GM04504 (cell line): Measurements from ENCODE around the gene INPP4A.

Experiments used
- DNase-seq: peaks from one replicate; pipeline ENCODE4 v3.0.0-alpha.2; 2012; ENCODE audit warnings: low read depth

INPP4A gene

GRCh38 chr2:98476192-98476868 lies 31.7 kb downstream of the INPP4A start:
- no peak for DNase-seq

DNA sequence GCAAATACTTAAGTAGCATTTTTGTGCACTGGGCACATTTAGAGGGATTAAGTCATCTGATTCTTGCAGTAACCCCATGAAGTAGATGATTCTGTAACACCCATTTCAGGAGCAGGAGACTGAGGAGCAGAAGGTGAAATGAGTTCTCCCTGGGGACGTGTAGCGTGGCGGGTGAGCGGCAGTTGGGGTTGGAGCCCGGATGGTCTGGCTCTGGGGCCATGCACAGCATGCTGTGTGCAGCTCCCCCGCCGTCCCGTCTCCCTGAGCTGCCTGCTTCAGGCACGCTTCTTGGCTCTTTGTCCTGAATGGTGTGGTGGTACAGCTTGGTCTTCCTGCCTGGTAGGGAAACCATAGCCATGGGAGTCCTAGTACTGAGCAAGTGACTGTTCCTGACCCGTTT lies 32.4 kb downstream of the INPP4A start:
- DNase-seq = no peak

- DNase-seq = no peak
Observed at GRCh38 chr2:98477506-98477905, 32.8 kb downstream of the INPP4A start.

GRCh38 chr2:98478088-98478551 lies 33.5 kb downstream of the INPP4A start:
- DNase-seq = no peak

- DNase-seq = no peak
Observed at GRCh38 chr2:98478907-98479306, 34.2 kb downstream of the INPP4A start.

GRCh38 chr2:98479371-98479770 lies 34.7 kb downstream of the INPP4A start:
- DNase-seq = no peak

DNA sequence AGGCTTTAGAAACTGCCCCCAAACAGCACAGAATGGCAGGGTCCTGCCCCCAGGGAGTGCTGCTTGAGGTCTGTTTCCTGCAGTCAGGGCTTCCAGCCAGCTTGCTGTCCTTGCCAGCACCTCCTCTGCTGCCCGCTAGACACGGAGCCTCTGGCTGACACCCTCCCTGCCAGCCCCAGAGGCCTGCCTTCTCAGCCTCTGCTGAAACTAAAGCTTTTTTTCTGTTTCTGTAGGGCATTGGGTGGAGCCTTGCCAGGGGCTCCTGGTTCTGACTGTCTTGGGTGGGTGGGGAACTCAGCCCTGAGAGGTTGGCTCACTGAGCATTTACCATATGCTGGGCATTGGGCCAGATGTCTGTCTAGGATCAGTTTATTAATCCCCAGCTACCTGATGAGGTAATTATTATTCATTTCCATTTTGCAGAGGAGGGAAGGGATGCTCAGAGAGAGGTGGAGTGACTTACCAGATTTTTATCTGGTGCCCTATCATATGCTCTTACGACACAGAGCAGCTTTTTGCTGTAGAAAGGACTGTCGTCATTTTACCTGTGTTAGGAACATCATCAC lies 35.4 kb downstream of the INPP4A start:
- DNase-seq = peak; percentile 23

- DNase-seq = no peak
Observed at GRCh38 chr2:98480598-98480997, 35.9 kb downstream of the INPP4A start.

DNA sequence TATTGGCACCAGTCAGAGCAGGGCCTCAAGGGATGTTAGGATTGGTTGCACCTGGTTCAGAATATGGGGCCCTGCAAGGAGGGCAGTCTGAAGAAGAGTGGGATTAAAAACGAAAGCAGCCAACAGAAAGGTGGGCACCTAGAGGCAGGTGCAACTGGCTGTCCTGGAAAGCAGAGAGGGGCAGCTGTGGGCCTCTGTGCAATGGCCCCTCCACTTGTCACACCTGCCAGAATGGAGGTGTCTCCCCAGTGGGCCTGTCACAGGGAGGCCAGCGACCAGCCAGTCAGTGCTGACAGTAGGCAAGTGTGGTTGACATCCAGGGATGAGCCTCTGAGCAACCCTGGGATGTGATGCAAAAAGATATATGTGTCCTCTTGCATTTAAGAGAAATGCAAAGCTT lies 37.7 kb downstream of the INPP4A start:
- DNase-seq = no peak

DNA sequence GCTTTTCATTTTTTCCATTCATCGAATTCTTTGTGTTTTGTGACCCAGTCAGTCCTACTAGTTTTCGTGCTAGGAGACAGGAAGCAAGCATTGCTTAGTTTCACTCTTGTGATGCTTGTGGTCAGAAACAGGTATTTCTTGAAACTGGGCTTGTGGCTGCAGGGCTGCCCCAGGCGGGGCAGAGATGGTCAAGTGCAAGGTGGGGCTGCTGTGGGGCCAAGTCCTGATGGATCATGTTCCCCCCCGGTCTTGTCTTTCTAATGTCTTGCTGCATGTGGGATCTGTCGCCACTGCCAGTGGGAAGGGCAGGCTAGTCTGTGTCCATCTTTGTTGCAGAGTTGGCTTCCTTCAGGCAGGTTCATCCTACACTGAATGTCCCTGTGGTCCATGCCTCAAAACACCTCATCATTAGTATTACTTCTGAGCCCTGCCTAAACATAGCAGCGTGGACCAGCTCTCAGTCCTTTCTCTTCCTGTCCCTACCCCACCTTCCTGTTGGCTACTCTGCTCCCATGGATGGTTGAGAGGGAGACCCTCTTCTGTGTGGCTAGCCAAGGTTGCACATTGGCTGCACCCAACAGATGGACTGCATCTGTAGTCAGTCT lies 38.7 kb downstream of the INPP4A start:
- no peak for DNase-seq

GRCh38 chr2:98484121-98484557 lies 39.5 kb downstream of the INPP4A start:
- no peak for DNase-seq

GRCh38 chr2:98484652-98485452 lies 40.2 kb downstream of the INPP4A start:
- DNase-seq = no peak

DNA sequence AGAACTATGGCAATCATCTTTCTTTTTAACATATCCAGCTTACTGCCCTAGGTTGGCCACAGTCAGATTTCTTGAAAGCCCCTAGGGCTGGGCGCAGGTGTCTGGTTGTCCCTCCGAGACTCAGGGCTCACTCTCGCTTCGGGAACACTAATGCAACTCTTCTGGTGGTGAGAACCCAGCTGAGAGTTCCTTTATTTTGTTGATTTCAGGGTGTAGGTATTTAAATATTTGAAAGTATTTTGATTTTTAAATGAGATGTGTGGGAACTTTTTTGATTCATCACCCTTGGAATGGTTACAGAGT lies 40.7 kb downstream of the INPP4A start:
- no peak for DNase-seq

DNA sequence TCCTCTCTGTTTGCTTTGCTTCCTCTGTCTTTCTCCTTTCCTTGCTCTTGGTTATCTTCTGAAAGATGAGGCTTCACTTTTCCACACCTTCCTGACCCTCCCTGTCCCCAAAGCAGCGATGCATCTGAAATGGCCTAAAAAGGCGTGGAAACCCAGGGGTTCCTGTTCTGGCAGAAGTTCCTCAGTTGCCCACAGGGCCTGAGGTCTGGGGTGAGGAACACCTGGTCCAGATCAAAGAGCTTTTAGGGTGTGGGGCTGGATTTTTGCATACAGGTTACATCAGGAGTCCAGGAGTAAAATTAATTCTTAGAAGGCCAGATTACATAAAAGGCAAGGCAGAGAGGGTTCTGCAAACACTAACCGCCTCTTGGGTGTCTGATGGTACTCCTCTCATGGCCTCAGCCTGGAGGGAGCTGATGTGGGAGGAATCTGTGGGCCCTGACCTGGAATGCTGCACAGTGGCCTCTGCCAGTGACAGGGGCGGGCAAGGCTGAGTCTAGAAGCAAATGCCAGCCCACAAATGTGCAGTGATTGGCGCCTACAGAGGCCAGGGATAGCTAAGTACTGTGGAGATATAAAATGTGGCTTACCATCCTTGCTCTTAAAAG lies 41.8 kb downstream of the INPP4A start:
- DNase-seq = no peak

GRCh38 chr2:98487101-98487805 lies 42.6 kb downstream of the INPP4A start:
- no peak for DNase-seq

GRCh38 chr2:98487806-98488189 lies 43.1 kb downstream of the INPP4A start:
- no peak for DNase-seq

DNA sequence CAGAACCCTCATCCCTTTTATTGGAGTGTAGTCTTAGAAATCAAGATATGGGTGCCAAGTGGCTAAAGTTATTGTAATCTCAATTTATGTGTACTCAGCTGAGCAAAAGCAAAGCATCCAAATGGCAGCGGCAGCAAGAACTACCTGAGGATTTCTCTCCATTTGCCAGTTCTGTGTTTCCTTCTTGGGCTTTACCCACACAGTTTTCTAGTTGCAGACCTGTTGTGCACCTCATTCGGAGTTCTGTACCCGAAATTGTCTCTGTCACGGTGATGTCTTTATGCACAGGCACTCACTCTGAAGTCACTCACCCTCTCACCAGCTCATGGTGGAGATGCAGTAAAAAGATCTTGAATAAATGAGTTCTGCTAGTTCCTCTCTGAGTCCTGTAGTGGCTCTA lies 43.6 kb downstream of the INPP4A start:
- DNase-seq = no peak

DNA sequence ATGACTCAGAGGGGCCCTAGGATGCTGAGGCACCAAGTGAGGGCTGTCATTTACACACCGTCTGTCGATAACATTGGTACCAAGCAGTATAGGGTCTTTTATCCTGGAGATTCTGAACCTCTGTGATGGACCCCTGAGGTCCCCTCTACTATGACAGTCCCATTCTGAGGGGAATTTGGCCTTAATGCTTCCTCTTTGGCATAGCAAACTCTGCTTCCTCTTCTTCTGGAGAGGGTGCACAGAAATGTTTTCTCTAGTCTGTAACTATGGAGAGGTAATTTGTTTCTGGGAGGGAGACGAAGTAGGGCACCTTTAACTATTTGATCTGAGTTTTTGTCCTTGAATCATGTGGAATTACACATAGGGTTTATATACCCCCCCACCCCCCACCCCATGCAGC lies 44.8 kb downstream of the INPP4A start:
- DNase-seq = no peak

DNA sequence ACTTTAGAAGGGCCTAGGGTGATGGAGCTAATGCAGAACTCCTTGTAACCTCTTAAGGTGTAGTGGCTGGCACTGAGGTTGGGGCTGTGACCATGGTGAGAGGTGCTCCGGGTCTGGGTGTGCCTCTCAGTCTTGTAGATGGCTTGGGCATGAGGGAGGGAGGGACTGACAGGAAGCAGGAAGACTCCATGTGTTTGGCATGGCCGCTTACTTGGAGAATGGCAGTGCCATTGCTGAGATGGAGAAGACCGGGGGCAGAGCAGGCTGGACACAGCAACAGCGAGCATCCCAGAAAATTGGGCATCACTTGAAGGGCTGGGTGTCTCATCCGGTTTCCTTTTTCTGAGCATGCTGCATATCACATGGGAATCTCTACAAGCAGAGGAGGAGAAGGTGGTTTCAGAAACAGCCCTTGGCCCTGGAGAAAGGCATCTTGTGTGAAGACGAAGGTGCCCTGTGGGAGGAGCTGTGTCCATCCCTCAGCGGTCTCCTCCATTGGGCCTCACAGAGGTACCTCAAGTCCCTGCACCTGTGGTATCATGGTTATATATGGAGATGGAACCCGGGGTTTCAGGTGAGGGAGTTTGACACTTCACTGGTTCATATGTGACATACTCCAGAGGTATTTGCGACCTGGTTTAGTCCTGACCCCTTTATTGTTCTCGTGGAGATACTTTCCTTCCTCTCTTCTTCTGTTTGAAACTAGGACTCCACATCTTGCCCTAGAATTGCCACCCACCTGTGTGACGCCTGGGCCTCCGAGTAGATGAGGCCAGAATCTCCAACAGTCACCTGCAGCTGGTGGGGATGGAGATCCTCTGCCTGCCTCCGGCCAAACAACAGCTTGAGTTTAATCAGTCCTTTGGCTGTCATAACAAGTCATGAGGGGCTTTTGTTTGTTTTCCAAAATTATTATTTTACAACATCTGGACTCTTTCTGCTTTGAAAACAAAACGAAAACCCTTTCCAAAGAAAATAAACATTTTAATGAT lies 45.6 kb downstream of the INPP4A start:
- DNase-seq = no peak

DNA sequence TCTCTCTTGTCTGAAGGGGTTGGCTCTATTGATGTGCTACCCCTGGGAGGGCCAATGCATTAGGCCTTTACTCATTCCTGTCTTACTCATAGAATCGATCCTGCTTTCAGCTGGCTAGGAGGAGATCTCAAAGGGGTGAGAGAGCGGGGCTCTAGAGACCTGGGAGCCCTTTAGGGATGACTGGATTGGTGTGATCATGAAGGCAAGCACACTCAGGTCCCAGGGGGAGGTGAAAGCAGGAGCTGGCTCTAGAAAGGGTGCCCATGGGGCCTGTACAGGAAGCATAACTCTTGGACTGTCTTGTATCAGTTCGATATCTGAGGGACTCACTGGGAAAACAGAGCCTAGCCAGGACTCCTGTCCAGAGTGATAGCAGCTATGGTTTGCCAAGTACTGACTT lies 47.8 kb downstream of the INPP4A start:
- DNase-seq = no peak

DNA sequence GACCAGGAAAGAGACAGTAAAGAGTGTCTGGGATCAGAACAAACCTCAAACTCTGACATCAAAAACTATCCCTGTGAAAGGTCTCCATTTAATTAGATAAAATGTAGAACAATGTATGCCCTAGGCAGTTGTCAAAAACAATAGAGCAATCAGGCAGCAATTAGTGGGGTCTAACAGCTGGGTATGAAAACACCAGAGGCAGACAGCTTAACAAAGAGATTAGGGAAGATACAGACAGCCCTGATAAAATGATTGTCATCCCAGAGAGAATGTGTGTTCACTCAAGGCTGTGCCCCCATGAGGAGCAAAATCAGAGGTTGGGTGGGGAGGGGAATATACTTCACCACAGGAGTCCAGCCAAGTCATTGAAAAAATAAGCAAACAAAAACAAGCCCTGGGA lies 50.0 kb downstream of the INPP4A start:
- no peak for DNase-seq
